PC-3 (cell line): ENCODE data around the gene LRP11. TPM values are rescaled to one million over a fixed set of nuclear protein-coding genes. Genes with fewer than 3 reads are reported as not detected.

Experiments used
- ATAC-seq: fragments of 200-7000 bp; cut with Tn5 transposase; 2 replicates; pipeline ENCODE4 v1.9.1; 2020; ENCODE audit warnings: mild to moderate bottlenecking, moderate library complexity
- BruUV-seq: library from RNA; stranded (reverse); fragments of 400-500 nt; replicated peaks from 2 replicates; lab custom pipeline; 2021; lab: Mats Ljungman, UMichigan
- CTCF ChIA-PET: fragments of 300-600 bp; sonication (Branson Sonifier 250); formaldehyde crosslinking; loops from one replicate; lab custom pipeline; 2022; ENCODE audit warnings: antibody characterized with exemption; lab: Charles Lee
- POLR2A ChIA-PET: fragments of 300-600 bp; sonication (Branson Sonifier 250); formaldehyde crosslinking; loops from one replicate; lab custom pipeline; 2022; ENCODE audit warnings: antibody characterized with exemption; ENCODE audit not compliant: unreplicated experiment; lab: Charles Lee
- DNase-seq: peaks from one replicate; pipeline ENCODE4 v3.0.0-alpha.2; 2015
- H2AFZ ChIP-seq: fragments of 300-600 bp; sonication (generic); 2 replicates; pipeline ENCODE4 v1.6.0; 2016; ENCODE audit warnings: antibody characterized with exemption, low read length
- H3F3A ChIP-seq: fragments of 300-600 bp; sonication (generic); one replicate; pipeline ENCODE4 v1.6.0; 2017; ENCODE audit warnings: antibody characterized with exemption, low read length, control low read depth, mild to moderate bottlenecking; ENCODE audit not compliant: unreplicated experiment
- H3K27ac ChIP-seq: fragments of 300-600 bp; sonication (generic); 2 replicates; pipeline ENCODE4 v1.5.1; 2016; ENCODE audit warnings: mild to moderate bottlenecking, low read length
- H3K27me3 ChIP-seq: fragments of 300-600 bp; sonication (generic); 2 replicates; pipeline ENCODE4 v1.6.1; 2016; ENCODE audit warnings: low read length, mixed read lengths
- H3K36me3 ChIP-seq: fragments of 300-600 bp; sonication (generic); 2 replicates; pipeline ENCODE4 v1.6.1; 2016; ENCODE audit warnings: low read depth, mixed run types, low read length, mixed read lengths
- H3K4me1 ChIP-seq: fragments of 300-600 bp; sonication (generic); 2 replicates; pipeline ENCODE4 v1.5.1; 2016; ENCODE audit warnings: low read length; ENCODE audit not compliant: insufficient read depth
- H3K4me2 ChIP-seq: fragments of 300-600 bp; sonication (generic); 2 replicates; pipeline ENCODE4 v1.6.0; 2016; ENCODE audit warnings: low read length
- H3K4me3 ChIP-seq: fragments of 300-600 bp; sonication (generic); 2 replicates; pipeline ENCODE4 v1.5.1; 2016; ENCODE audit warnings: mild to moderate bottlenecking, low read length, mixed read lengths
- H3K79me2 ChIP-seq: fragments of 300-600 bp; sonication (generic); 2 replicates; pipeline ENCODE4 v1.6.1; 2017; ENCODE audit warnings: low read length, mixed read lengths
- H3K9ac ChIP-seq: fragments of 300-600 bp; sonication (generic); 2 replicates; pipeline ENCODE4 v1.6.0; 2016; ENCODE audit warnings: mild to moderate bottlenecking, low read length
- H3K9me2 ChIP-seq: fragments of 300-600 bp; sonication (generic); replicated peaks from 2 replicates; pipeline ENCODE4 v1.6.1; 2016; ENCODE audit warnings: mixed run types, low read length, mixed read lengths
- H3K9me3 ChIP-seq: fragments of 300-600 bp; sonication (generic); 2 replicates; pipeline ENCODE4 v1.6.1; 2016; ENCODE audit warnings: low read length, mixed read lengths
- H4K20me1 ChIP-seq: fragments of 300-600 bp; sonication (generic); 2 replicates; pipeline ENCODE4 v1.6.1; 2016; ENCODE audit warnings: low read length, mixed read lengths
- CTCF ChIP-seq: fragments of 300-600 bp; sonication (generic); conservative IDR thresholded peaks from 2 replicates; pipeline ENCODE4 v1.5.1; 2017; ENCODE audit warnings: antibody characterized with exemption, low read depth, mild to moderate bottlenecking, low read length
- EZH2 ChIP-seq: fragments of 300-600 bp; sonication (generic); IDR thresholded peaks from one replicate; pipeline ENCODE4 v1.6.1; 2017; ENCODE audit warnings: antibody characterized with exemption, mild to moderate bottlenecking, low read length; ENCODE audit not compliant: unreplicated experiment
- EZH2phosphoT487 ChIP-seq: fragments of 300-600 bp; sonication (generic); IDR thresholded peaks from 2 replicates; pipeline ENCODE4 v1.6.1; 2018; ENCODE audit warnings: mild to moderate bottlenecking, antibody characterized with exemption, low read length, borderline replicate concordance
- intact Hi-C: fragments of 100-400 bp; cut with micrococcal nuclease; formaldehyde crosslinking; loops from 2 replicates; pipeline ENCODE4 v1.9.0; 2023
- total RNA-seq: library from RNA; depleted of rRNA; stranded (reverse); fragments of >200 nt; gene quantifications from 2 replicates; pipeline ENCODE4 v1.2.3, GENCODE V29; 2014

Gene LRP11
- total RNA-seq, 1 experiment from 2014 or later: 32.0 TPM

DNA sequence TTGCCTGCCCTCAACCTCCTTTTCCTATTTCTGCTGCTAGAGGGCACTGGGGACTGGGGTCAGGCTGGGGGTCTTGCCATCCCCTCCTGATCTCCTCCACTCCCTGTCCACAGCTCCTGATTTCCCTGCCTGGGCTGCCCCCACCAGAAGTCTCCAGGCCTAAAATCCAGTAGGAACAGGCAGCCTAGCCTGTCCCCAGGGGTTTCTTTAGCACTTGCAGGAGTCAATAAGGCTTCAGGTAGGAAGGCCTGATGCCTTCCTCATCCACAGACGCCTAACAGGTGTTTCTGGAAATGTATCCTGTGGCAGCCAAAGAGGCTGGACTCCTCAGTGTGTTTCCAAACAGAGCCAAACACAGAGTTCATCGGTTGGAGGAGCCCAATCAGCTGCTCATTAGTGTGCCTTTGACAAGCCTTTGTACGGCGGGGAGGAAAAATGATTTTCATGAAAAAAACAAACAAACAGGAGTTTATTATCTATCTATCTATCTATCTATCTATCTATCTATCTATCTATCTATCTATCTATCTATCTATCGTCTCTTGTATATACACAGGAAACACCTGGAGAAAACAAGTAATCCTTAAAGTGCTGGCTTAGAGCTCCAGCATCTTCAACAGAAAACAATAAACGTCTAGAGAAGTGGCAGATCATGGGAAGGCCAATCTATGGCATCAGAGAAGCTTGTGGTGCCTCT is 37.4 kb upstream of the LRP11 start:
- Histone ChIP-seq H3K9me2 (no peaks in the 10 kb centered on the region), H3K27me3 (no peaks in the 10 kb centered on the region), H4K20me1 (no peaks in the 10 kb centered on the region), H3K9me3 (no peaks in the 10 kb centered on the region), H3K4me2 (no peak overlapping the region), H3K9ac (no peak overlapping the region), H2AFZ (no peak overlapping the region), H3K4me3 (no peak overlapping the region), H3K27ac (no peak overlapping the region), H3K79me2 (no peaks in the 10 kb centered on the region), H3K36me3 (no peaks in the 10 kb centered on the region), H3F3A (no peaks in the 10 kb centered on the region), H3K4me1 (peaks cover 15% of the 10 kb centered on the region)
- BruUV-seq: no TSS peak
- DNase-seq: no peak
- no peak for ATAC-seq
- POLR2A ChIA-PET: no interaction called here
- intact Hi-C loops: no loop called here
- CTCF ChIA-PET: no interaction called here
- TF ChIP-seq EZH2phosphoT487: no peak
- no peak for TF ChIP-seq EZH2
- no peak for TF ChIP-seq CTCF

DNA sequence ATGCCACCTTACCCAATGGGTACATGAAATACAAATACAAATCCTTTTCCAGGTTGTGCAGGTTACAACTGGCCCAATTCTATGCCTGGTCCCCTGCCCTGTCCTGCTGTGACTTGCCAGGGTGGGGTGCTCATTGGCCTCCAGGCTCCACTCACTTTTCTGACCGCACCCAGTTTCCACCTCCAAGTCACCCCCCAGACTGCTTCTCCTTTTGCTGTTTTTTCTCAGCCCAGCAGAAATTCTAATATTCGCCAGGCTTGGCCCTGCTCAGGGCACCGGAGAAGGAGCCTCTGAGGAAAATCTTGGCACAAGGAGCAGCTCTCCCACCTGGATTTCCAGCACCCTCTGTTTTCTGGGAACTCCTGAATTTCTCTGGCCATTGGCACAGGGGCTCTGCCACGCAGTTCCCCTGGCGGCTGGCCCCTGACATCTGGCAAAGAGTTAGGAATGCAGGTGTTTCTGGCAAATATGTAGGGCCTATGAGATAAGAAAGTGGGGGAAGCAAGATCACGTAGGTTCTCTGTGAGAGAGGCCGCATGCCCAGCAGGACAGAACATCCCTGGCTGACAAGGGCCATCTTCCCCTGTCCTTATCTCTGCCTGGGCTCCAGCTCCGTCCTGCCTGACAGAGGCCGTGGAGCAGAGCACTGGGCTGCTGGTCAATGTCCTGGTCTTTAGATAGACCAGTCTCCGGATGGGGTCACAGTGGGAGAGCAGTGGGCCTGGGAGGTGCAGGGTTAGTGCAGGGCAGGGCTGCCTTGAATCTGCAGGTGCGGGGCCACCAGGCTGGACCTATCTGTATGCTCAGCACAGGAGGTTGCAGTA is 36.7 kb upstream of the LRP11 start:
- ATAC-seq: no peak

More for the DNA sequence above, 36.7 kb upstream of the LRP11 start:
- Histone ChIP-seq H3K27ac (no peak overlapping the region), H3K4me3 (no peak overlapping the region), H3K4me1 (peaks cover 23% of the 10 kb centered on the region), H3K79me2 (no peaks in the 10 kb centered on the region), H3K9me3 (no peaks in the 10 kb centered on the region), H3K9ac (no peak overlapping the region), H3K36me3 (no peaks in the 10 kb centered on the region), H3K4me2 (no peak overlapping the region), H3K9me2 (no peaks in the 10 kb centered on the region), H3K27me3 (no peaks in the 10 kb centered on the region), H2AFZ (no peak overlapping the region), H4K20me1 (no peaks in the 10 kb centered on the region), H3F3A (no peaks in the 10 kb centered on the region)
- ChIA-PET CTCF (no interaction called here), POLR2A (no interaction called here)
- DNase-seq: no peak
- BruUV-seq: no TSS peak
- intact Hi-C loops: no loop called here
- TF ChIP-seq CTCF: no peak
- no peak for TF ChIP-seq EZH2phosphoT487
- no peak for TF ChIP-seq EZH2
